Endothelial cell of umbilical vein (primary cell): Measurements from ENCODE around the gene KIF26B. TPM values are rescaled to one million over a fixed set of nuclear protein-coding genes. Genes with fewer than 3 reads are reported as not detected.
A peak's percentile ranks its signal among the peaks of the same experiment; 100 is the strongest.

Experiments
- BruUV-seq: library from RNA; stranded (reverse); fragments of 400-500 nt; replicated peaks from 2 replicates; lab custom pipeline; 2021; lab: Mats Ljungman, UMichigan
- CTCF ChIA-PET: fragments of 300-600, 350-600 bp; sonication (Branson Sonifier 250); formaldehyde crosslinking; loops from one replicate; lab custom pipeline; 2021; ENCODE audit warnings: antibody characterized with exemption, inconsistent platforms; lab: Charles Lee
- POLR2A ChIA-PET: fragments of 300-600, 350-600 bp; sonication (Branson Sonifier 250); formaldehyde crosslinking; loops from one replicate; lab custom pipeline; 2021; ENCODE audit warnings: antibody characterized with exemption, inconsistent platforms; lab: Charles Lee
- DNase-seq: peaks from one replicate; pipeline ENCODE4 v3.0.0-alpha.2; 2011; ENCODE audit warnings: low read depth, low spot score
- FAIRE-seq: peaks from 2 replicates; lab custom pipeline; 2011; peaks lifted over from hg19 to GRCh38; lab: Jason Lieb, UNC
- H2AFZ ChIP-seq: 2 replicates; pipeline ENCODE4 v1.6.0; 2012; ENCODE audit warnings: low read depth, low read length, control low read depth, inconsistent platforms
- H3K27ac ChIP-seq: 2 replicates; pipeline ENCODE4 v1.5.1; 2011; ENCODE audit warnings: low read depth, mild to moderate bottlenecking, control low read depth, low read length, moderate library complexity; ENCODE audit not compliant: insufficient read depth
- H3K27me3 ChIP-seq, 2 experiments: 2 replicates each; pipeline versions ENCODE4 v1.6.0 to v1.6.1; 2011; ENCODE audit warnings: low read length in 2 of 2, mixed read lengths in 1 of 2; ENCODE audit not compliant: control insufficient read depth in 2 of 2, insufficient read depth in 2 of 2
- H3K36me3 ChIP-seq, 2 experiments: 2 replicates in 1 of 2; 3 replicates in 1 of 2; pipeline ENCODE4 v1.5.1; 2011; ENCODE audit warnings: low read length in 2 of 2, mild to moderate bottlenecking in 1 of 2, moderate library complexity in 1 of 2; ENCODE audit not compliant: control insufficient read depth in 2 of 2, insufficient read depth in 2 of 2; ENCODE audit errors: extremely low read depth in 1 of 2
- H3K4me1 ChIP-seq: 3 replicates; pipeline ENCODE4 v1.5.1; 2011; ENCODE audit warnings: mild to moderate bottlenecking, low read length; ENCODE audit not compliant: control insufficient read depth, insufficient read depth; ENCODE audit errors: extremely low read depth
- H3K4me2 ChIP-seq: 2 replicates; pipeline ENCODE4 v1.6.1; 2011; ENCODE audit warnings: low read length, control low read depth, mixed read lengths; ENCODE audit not compliant: insufficient read depth
- H3K4me3 ChIP-seq, 3 experiments: fragments of 200-600 bp in 1 of 3; sonication (generic), shearing (Covaris generic) in 1 of 3; replicated peaks in 1 of 3; 2 replicates each; pipeline ENCODE4 v1.5.1; 2011 to 2016; ENCODE audit warnings: control low read depth in 3 of 3, low read length in 3 of 3, mild to moderate bottlenecking in 2 of 3, inconsistent platforms in 1 of 3, low read depth in 1 of 3, moderate library complexity in 1 of 3; ENCODE audit not compliant: insufficient read depth in 1 of 3
- H3K79me2 ChIP-seq: 2 replicates; pipeline ENCODE4 v1.6.0; 2012; ENCODE audit warnings: low read length, inconsistent platforms; ENCODE audit not compliant: control insufficient read depth, insufficient read depth
- H3K9ac ChIP-seq: replicated peaks from 2 replicates; pipeline ENCODE3; 2011; ENCODE audit warnings: low read length, control low read depth; ENCODE audit not compliant: insufficient read depth; ENCODE audit errors: extremely low read depth
- H3K9me1 ChIP-seq: replicated peaks from 3 replicates; pipeline ENCODE4 v1.6.0; 2011; ENCODE audit warnings: mild to moderate bottlenecking, low read length; ENCODE audit not compliant: control insufficient read depth, insufficient read depth; ENCODE audit errors: extremely low read depth
- H3K9me3 ChIP-seq: replicated peaks from 2 replicates; pipeline ENCODE4 v1.5.1; 2012; ENCODE audit warnings: low read length, inconsistent platforms; ENCODE audit not compliant: control insufficient read depth, insufficient read depth
- H4K20me1 ChIP-seq: replicated peaks from 2 replicates; pipeline ENCODE3; 2011; ENCODE audit warnings: mild to moderate bottlenecking, low read length; ENCODE audit not compliant: control insufficient read depth, insufficient read depth; ENCODE audit errors: extremely low read depth
- CTCF ChIP-seq, 2 donors: IDR thresholded peaks; 1 replicate in 1 of 2; 2 replicates in 1 of 2; pipeline ENCODE4 v1.5.1; 2011; ENCODE audit warnings: low read length in 2 of 2, mild to moderate bottlenecking in 2 of 2, moderate library complexity in 2 of 2, control low read depth in 1 of 2, inconsistent platforms in 1 of 2, low read depth in 1 of 2; ENCODE audit not compliant: insufficient read depth in 1 of 2; ENCODE audit errors: extremely low read depth in 1 of 2
- EZH2 ChIP-seq: IDR thresholded peaks from 2 replicates; pipeline ENCODE4 v1.6.1; 2012; ENCODE audit warnings: borderline replicate concordance, low read depth, mild to moderate bottlenecking, moderate library complexity, low read length, inconsistent platforms; ENCODE audit not compliant: severe bottlenecking
- FOS ChIP-seq: IDR thresholded peaks from 2 replicates; pipeline ENCODE4 v1.6.1; 2011; ENCODE audit warnings: mild to moderate bottlenecking, low read length, moderate library complexity, borderline replicate concordance; ENCODE audit not compliant: insufficient read depth
- GATA2 ChIP-seq: IDR thresholded peaks from 2 replicates; pipeline ENCODE4 v1.7.0; 2011; ENCODE audit warnings: low read depth, mild to moderate bottlenecking, moderate library complexity, mixed read lengths, low read length; ENCODE audit not compliant: insufficient read length, insufficient read depth
- JUN ChIP-seq: IDR thresholded peaks from 2 replicates; pipeline ENCODE4 v1.6.1; 2011; ENCODE audit warnings: borderline replicate concordance, low read depth; ENCODE audit not compliant: insufficient read length, insufficient read depth
- MAX ChIP-seq: IDR thresholded peaks from 2 replicates; pipeline ENCODE4 v1.6.1; 2011; ENCODE audit not compliant: insufficient read depth, insufficient read length
- MYC ChIP-seq: IDR thresholded peaks from one replicate; pipeline ENCODE4 v1.6.1; 2011; ENCODE audit warnings: mild to moderate bottlenecking, low read depth, low read length
- POLR2A ChIP-seq: IDR thresholded peaks from 2 replicates; pipeline ENCODE4 v1.6.1; 2012; ENCODE audit warnings: low read depth, mild to moderate bottlenecking, control low read depth, low read length
- POLR2AphosphoS5 ChIP-seq: IDR thresholded peaks from 2 replicates; pipeline ENCODE4 v1.6.1; 2012; ENCODE audit warnings: low read depth, mild to moderate bottlenecking, control low read depth, low read length, moderate library complexity; ENCODE audit not compliant: insufficient read depth
- dilution Hi-C: fragments of 300-500 bp; cut with MboI; formaldehyde crosslinking; loops from one replicate; pipeline ENCODE4 v1.15.0; 2019; ENCODE audit warnings: low sequenced_read_pairs; ENCODE audit not compliant: extremely low pct_ligation_motif_present
- intact Hi-C: fragments of 100-400 bp; cut with micrococcal nuclease; formaldehyde crosslinking; loops from one replicate; pipeline ENCODE4 v1.10.0; 2022
- polyA plus RNA-seq, 4 experiments: library from polyadenylated mRNA; depleted of rRNA in 3 of 4; stranded (reverse) in 3 of 4; unstranded in 1 of 4; fragments of >200 nt; gene quantifications; 2 replicates each; pipeline versions ENCODE4 v1.2.1 to v1.2.3, GENCODE V29; 2011 to 2012; ENCODE audit warnings: missing spikeins in 1 of 4
- total RNA-seq: library from RNA; stranded (reverse); gene quantifications from 2 replicates; pipeline ENCODE4 v1.2.3, GENCODE V29; 2021

The KIF26B gene
- total and polyA plus RNA-seq, 2 donors (not counting 3 experiments of a cell fraction or from before 2014, with no cell fraction given), result 0.04 to 0.49 TPM

GRCh38 chr1:245111073-245111472, 43.7 kb upstream of the KIF26B start:
- BruUV-seq, result no TSS peak
- CTCF ChIA-PET, result interaction anchor here (1.1 kb wide), 1 partner anchor 11 kb away, joined by 3 read pairs; no protein-coding TSS in a partner anchor

GRCh38 chr1:245113649-245114048, 41.1 kb upstream of the KIF26B start:
- Histone ChIP-seq H3K9me1 (no peaks in the 10 kb centered on the region), H3K9me3 (no peaks in the 10 kb centered on the region), H3K27me3 (no peaks in the 10 kb centered on the region), H2AFZ (no peak overlapping the region), H3K4me2 (no peak overlapping the region), H3K27ac (no peak overlapping the region), H3K4me3 (no peak overlapping the region), H3K9ac (no peak overlapping the region), H3K4me1 (peaks cover 5% of the 10 kb centered on the region), H3K36me3 (no peaks in the 10 kb centered on the region), H3K79me2 (no peaks in the 10 kb centered on the region), H4K20me1 (no peaks in the 10 kb centered on the region)
- no peak for TF ChIP-seq JUN
- no peak for TF ChIP-seq MYC
- TF ChIP-seq MAX, result no peak
- TF ChIP-seq GATA2, result no peak
- no peak for TF ChIP-seq POLR2AphosphoS5
- no peak for TF ChIP-seq EZH2
- TF ChIP-seq CTCF (IDR thresholded peaks at IDR 0.05; ENCODE audit: extremely low read depth in 1 of 2, insufficient read depth in 1 of 2, low read depth in 1 of 2, low read length in 2 of 2), result no peak
- no peak for TF ChIP-seq FOS
- no peak for TF ChIP-seq POLR2A
- DNase-seq (no peak), FAIRE-seq (peak; percentile 8)
- CTCF ChIA-PET, result no interaction called here
- dilution Hi-C loops, result no loop called here
- POLR2A ChIA-PET, result no interaction called here
- no TSS peak for BruUV-seq
- intact Hi-C loops, result no loop called here

More at GRCh38 chr1:245111073-245111472, 43.7 kb upstream of the KIF26B start:
- Histone ChIP-seq H3K4me1 (peaks cover 5% of the 10 kb centered on the region), H3K27ac (no peak overlapping the region), H4K20me1 (no peaks in the 10 kb centered on the region), H3K9me3 (no peaks in the 10 kb centered on the region), H3K36me3 (no peaks in the 10 kb centered on the region), H3K9ac (no peak overlapping the region), H3K4me2 (no peak overlapping the region), H2AFZ (no peak overlapping the region), H3K9me1 (no peaks in the 10 kb centered on the region), H3K4me3 (no peak overlapping the region), H3K27me3 (no peaks in the 10 kb centered on the region), H3K79me2 (no peaks in the 10 kb centered on the region)
- intact Hi-C loops (no loop called here), dilution Hi-C loops (no loop called here)
- DNase-seq, result no peak
- POLR2A ChIA-PET, result no interaction called here
- TF ChIP-seq GATA2, result no peak
- TF ChIP-seq JUN, result no peak
- no peak for TF ChIP-seq MAX
- TF ChIP-seq POLR2A, result no peak
- no peak for FAIRE-seq
